T47D (cell line): ENCODE measurements around the gene CENPA.
"Not testable (repeated sequence)": the region's sequence is repeated elsewhere in the genome, so short reads cannot be mapped to it uniquely, and the experiment has no call there.

Source experiments
- DNase-seq, 2 experiments: peaks; one replicate each; pipeline versions ENCODE4 v3.0.0 to v3.0.0-alpha.2; 2011 to 2012; ENCODE audit warnings: low read depth in 1 of 2, low spot score in 1 of 2
- JUND ChIP-seq: IDR thresholded peaks from 2 replicates; pipeline ENCODE4 v1.6.1; 2012; ENCODE audit warnings: low read depth
- in situ Hi-C: cut with HindIII; loops from 2 replicates; pipeline ENCODE4 v1.10.0; 2016; ENCODE audit warnings: low sequenced_read_pairs, low pct_unique_long_range_greater_than_20kb

CENPA gene

GRCh38 chr2:26811261-26811660 is 25.4 kb downstream of the CENPA start:
- in situ Hi-C loops, result no loop called here
- DNase-seq, result no peak
- no peak for TF ChIP-seq JUND

- DNase-seq, result no peak
- in situ Hi-C loops, result no loop called here
- TF ChIP-seq JUND, result no peak
Observed at GRCh38 chr2:26811791-26812694, 26.2 kb downstream of the CENPA start.

GRCh38 chr2:26812731-26813130 is 26.9 kb downstream of the CENPA start:
- in situ Hi-C loops, result no loop called here
- DNase-seq, result no peak
- no peak for TF ChIP-seq JUND

GRCh38 chr2:26814072-26814765 is 28.4 kb downstream of the CENPA start:
- in situ Hi-C loops, DNase-seq: not testable (repeated sequence)

- in situ Hi-C loops, result no loop called here
- DNase-seq, result peak; percentile 46 to 79
- no peak for TF ChIP-seq JUND
Observed at GRCh38 chr2:26816893-26817292, 31.0 kb downstream of the CENPA start.

GRCh38 chr2:26818255-26818654 is 32.4 kb downstream of the CENPA start:
- no peak for TF ChIP-seq JUND
- in situ Hi-C loops, result no loop called here
- no peak for DNase-seq

GRCh38 chr2:26818972-26819371 is 33.1 kb downstream of the CENPA start:
- TF ChIP-seq JUND, result no peak

GRCh38 chr2:26820932-26821331 is 35.1 kb downstream of the CENPA start:
- TF ChIP-seq JUND, result no peak
- peak in 1 of 2 experiments; percentile 5 for DNase-seq
- in situ Hi-C loops, result no loop called here

More at GRCh38 chr2:26818972-26819371, 33.1 kb downstream of the CENPA start:
- no peak for DNase-seq
- in situ Hi-C loops, result no loop called here

- no peak for DNase-seq
- in situ Hi-C loops, result no loop called here
- TF ChIP-seq JUND, result no peak
Observed at GRCh38 chr2:26822877-26823276, 37.0 kb downstream of the CENPA start.

- peak in 1 of 2 experiments; percentile 48 for DNase-seq
- no peak for TF ChIP-seq JUND
- in situ Hi-C loops, result no loop called here
Observed at GRCh38 chr2:26838121-26838906, 52.5 kb downstream of the CENPA start.

- in situ Hi-C loops, result no loop called here
- peak; percentile 35 to 55 for DNase-seq
Observed at GRCh38 chr2:26840937-26841610, 55.2 kb downstream of the CENPA start.

GRCh38 chr2:26843041-26843440 is 57.2 kb downstream of the CENPA start:
- in situ Hi-C loops, result no loop called here
- TF ChIP-seq JUND, result no peak
- DNase-seq, result no peak

More at GRCh38 chr2:26840937-26841610, 55.2 kb downstream of the CENPA start:
- TF ChIP-seq JUND, result no peak
